OCI-LY7 (cell line): Measurements from ENCODE around the gene C5orf52. TPM values are rescaled to one million over a fixed set of nuclear protein-coding genes. Genes with fewer than 3 reads are reported as not detected.

Experiments
- BruUV-seq: library from RNA; stranded (reverse); fragments of 400-500 nt; replicated peaks from 2 replicates; lab custom pipeline; 2021; lab: Mats Ljungman, UMichigan
- CTCF ChIA-PET: fragments of 300-600 bp; sonication (Branson Sonifier 250); formaldehyde crosslinking; loops from one replicate; lab custom pipeline; 2022; ENCODE audit warnings: antibody characterized with exemption; ENCODE audit not compliant: unreplicated experiment; lab: Charles Lee
- POLR2A ChIA-PET: fragments of 300-600 bp; sonication (Branson Sonifier 250); formaldehyde crosslinking; loops from one replicate; lab custom pipeline; 2022; ENCODE audit warnings: antibody characterized with exemption; lab: Charles Lee
- DNase-seq: peaks from one replicate; pipeline ENCODE4 v3.0.0-alpha.2; 2015; ENCODE audit warnings: low spot score
- H2AFZ ChIP-seq: fragments of 200-600 bp; sonication (generic), shearing (Covaris generic); 2 replicates; pipeline ENCODE4 v1.6.1; 2014; ENCODE audit warnings: mild to moderate bottlenecking, antibody characterized with exemption, low read length, moderate library complexity
- H3K27ac ChIP-seq: fragments of 200-600 bp; sonication (generic); 2 replicates; pipeline ENCODE4 v1.5.1; 2014; ENCODE audit warnings: mixed run types, low read depth, mild to moderate bottlenecking, moderate library complexity, low read length, inconsistent platforms; ENCODE audit not compliant: poor library complexity, severe bottlenecking
- H3K36me3 ChIP-seq: fragments of 200-600 bp; sonication (generic); 2 replicates; pipeline ENCODE4 v1.6.1; 2014; ENCODE audit warnings: mild to moderate bottlenecking, antibody characterized with exemption, low read length, moderate library complexity, mixed read lengths; ENCODE audit not compliant: insufficient read depth
- H3K4me1 ChIP-seq: fragments of 200-600 bp; sonication (generic); 2 replicates; pipeline ENCODE4 v1.5.1; 2014; ENCODE audit warnings: mild to moderate bottlenecking, low read length; ENCODE audit not compliant: insufficient read depth, poor library complexity, severe bottlenecking
- H3K4me2 ChIP-seq: fragments of 200-600 bp; sonication (generic); 2 replicates; pipeline ENCODE4 v1.6.1; 2014; ENCODE audit warnings: mild to moderate bottlenecking, low read length
- H3K4me3 ChIP-seq: fragments of 200-600 bp; sonication (generic); 2 replicates; pipeline ENCODE4 v1.5.1; 2014; ENCODE audit warnings: mild to moderate bottlenecking, low read depth, low read length; ENCODE audit not compliant: poor library complexity, severe bottlenecking
- H3K79me2 ChIP-seq: fragments of 200-600 bp; sonication (generic); 2 replicates; pipeline ENCODE4 v1.6.1; 2016; ENCODE audit warnings: low read depth, mild to moderate bottlenecking, low read length, moderate library complexity, mixed read lengths; ENCODE audit not compliant: insufficient read depth
- H3K9me2 ChIP-seq: fragments of 200-600 bp; sonication (generic); 2 replicates; pipeline ENCODE4 v1.6.1; 2016; ENCODE audit warnings: mild to moderate bottlenecking, low read length, mixed read lengths; ENCODE audit not compliant: insufficient read depth
- H3K9me3 ChIP-seq: fragments of 200-600 bp; sonication (generic); 2 replicates; pipeline ENCODE4 v1.6.1; 2014; ENCODE audit warnings: mild to moderate bottlenecking, mixed run types, low read length, mixed read lengths
- H4K20me1 ChIP-seq: fragments of 200-600 bp; sonication (generic); 2 replicates; pipeline ENCODE4 v1.6.1; 2014; ENCODE audit warnings: mild to moderate bottlenecking, antibody characterized with exemption, low read length, moderate library complexity, mixed read lengths; ENCODE audit not compliant: insufficient read depth
- CTCF ChIP-seq: fragments of 200-600 bp; sonication (generic); conservative IDR thresholded peaks from 2 replicates; pipeline ENCODE4 v1.5.1; 2014; ENCODE audit warnings: mild to moderate bottlenecking, antibody characterized with exemption, low read length, moderate library complexity, mixed read lengths
- EZH2phosphoT487 ChIP-seq: fragments of 200-600 bp; sonication (generic); IDR thresholded peaks from 2 replicates; pipeline ENCODE4 v1.6.1; 2018; ENCODE audit warnings: low read depth, borderline replicate concordance, mild to moderate bottlenecking, mixed run types, antibody characterized with exemption, low read length, moderate library complexity, mixed read lengths
- intact Hi-C: fragments of 100-400 bp; cut with micrococcal nuclease; formaldehyde crosslinking; loops from one replicate; pipeline ENCODE4 v1.10.0; 2022; ENCODE audit not compliant: unreplicated experiment
- total RNA-seq, 2 experiments: library from RNA; depleted of rRNA in 1 of 2; stranded (reverse); fragments of >200 nt in 1 of 2; shearing (Covaris generic) in 1 of 2; gene quantifications; 2 replicates each; pipeline ENCODE4 v1.2.3, GENCODE V29; 2014 to 2022

The C5orf52 gene
- total RNA-seq, 2 experiments from 2014 or later = not detected

- Histone ChIP-seq H3K79me2 (no peaks in the 10 kb centered on the region), H4K20me1 (no peaks in the 10 kb centered on the region), H3K4me1 (no peaks in the 10 kb centered on the region), H3K9me3 (peaks cover 42% of the 10 kb centered on the region), H3K27ac (no peak overlapping the region), H2AFZ (no peak overlapping the region), H3K4me3 (no peak overlapping the region), H3K9me2 (no peaks in the 10 kb centered on the region), H3K4me2 (no peak overlapping the region), H3K36me3 (no peaks in the 10 kb centered on the region)
- TF ChIP-seq EZH2phosphoT487 = no peak
- BruUV-seq = no TSS peak
- intact Hi-C loops = no loop called here
- ChIA-PET CTCF (no interaction called here), POLR2A (no interaction called here)
- no peak for DNase-seq
These were observed 12.4 kb upstream of the C5orf52 start for GRCh38 chr5:157658893-157659292.

GRCh38 chr5:157659868-157660660 is 11.3 kb upstream of the C5orf52 start:
- no peak overlapping the region for H3K27ac ChIP-seq
- H4K20me1 ChIP-seq = no peaks in the 10 kb centered on the region
- BruUV-seq = no TSS peak
- no peaks in the 10 kb centered on the region for H3K79me2 ChIP-seq
- peaks cover 42% of the 10 kb centered on the region for H3K9me3 ChIP-seq
- no peak for DNase-seq
- POLR2A ChIA-PET = no interaction called here
- H3K9me2 ChIP-seq = no peaks in the 10 kb centered on the region
- no peak overlapping the region for H3K4me2 ChIP-seq
- H3K36me3 ChIP-seq = no peaks in the 10 kb centered on the region
- no peaks in the 10 kb centered on the region for H3K4me1 ChIP-seq
- intact Hi-C loops = no loop called here
- no peak overlapping the region for H2AFZ ChIP-seq
- no peak overlapping the region for H3K4me3 ChIP-seq
- CTCF ChIA-PET = no interaction called here
- no peak for TF ChIP-seq EZH2phosphoT487
- no peak for TF ChIP-seq CTCF

- no peak overlapping the region for H3K4me2 ChIP-seq
- H4K20me1 ChIP-seq = no peaks in the 10 kb centered on the region
- ChIA-PET POLR2A (interaction anchor here (0.7 kb wide), 1 partner anchor 12 kb away, joined by 4 read pairs; no protein-coding TSS in a partner anchor), CTCF (no interaction called here)
- no peak for DNase-seq
- BruUV-seq = no TSS peak
- no peak for TF ChIP-seq CTCF
- TF ChIP-seq EZH2phosphoT487 = no peak
- intact Hi-C loops = no loop called here
- H3K4me1 ChIP-seq = peaks cover 4% of the 10 kb centered on the region
- no peaks in the 10 kb centered on the region for H3K79me2 ChIP-seq
- peaks cover 12% of the 10 kb centered on the region for H3K9me3 ChIP-seq
- H3K36me3 ChIP-seq = no peaks in the 10 kb centered on the region
- no peaks in the 10 kb centered on the region for H3K9me2 ChIP-seq
- no peak overlapping the region for H3K4me3 ChIP-seq
- no peak overlapping the region for H2AFZ ChIP-seq
- no peak overlapping the region for H3K27ac ChIP-seq
These were observed 5.8 kb upstream of the C5orf52 start for GRCh38 chr5:157665467-157666070.
